A673 (cell line): ENCODE data around the gene TMEM131L. TPM values are rescaled to one million over a fixed set of nuclear protein-coding genes. Genes with fewer than 3 reads are reported as not detected.

Experiments
- BruUV-seq: library from RNA; stranded (reverse); fragments of 400-500 nt; replicated peaks from 2 replicates; lab custom pipeline; 2021; lab: Mats Ljungman, UMichigan
- CTCF ChIA-PET: fragments of 300-600 bp; sonication (Branson Sonifier 250); formaldehyde crosslinking; loops from one replicate; lab custom pipeline; 2022; ENCODE audit warnings: antibody characterized with exemption; lab: Charles Lee
- POLR2A ChIA-PET: fragments of 300-600 bp; sonication (Branson Sonifier 250); formaldehyde crosslinking; loops from one replicate; lab custom pipeline; 2022; ENCODE audit warnings: antibody characterized with exemption; ENCODE audit not compliant: low non-redundant PET; lab: Charles Lee
- DNase-seq: peaks from one replicate; pipeline ENCODE4 v3.0.0-alpha.2; 2015; ENCODE audit warnings: low spot score
- H3K27ac ChIP-seq: fragments of 200-600 bp; sonication (generic); 2 replicates; pipeline ENCODE4 v1.5.1; 2016; ENCODE audit warnings: mixed run types, low read depth, mild to moderate bottlenecking, mixed read lengths, antibody characterized with exemption, low read length; ENCODE audit not compliant: poor library complexity, severe bottlenecking
- H3K27me3 ChIP-seq: fragments of 200-600 bp; sonication (generic); replicated peaks from 2 replicates; pipeline ENCODE4 v1.6.1; 2017; ENCODE audit warnings: mixed run types, low read depth, mild to moderate bottlenecking, mixed read lengths, antibody characterized with exemption, low read length; ENCODE audit not compliant: insufficient read depth, poor library complexity
- H3K36me3 ChIP-seq: fragments of 200-600 bp; sonication (generic); 2 replicates; pipeline ENCODE4 v1.6.1; 2016; ENCODE audit warnings: mixed run types, mild to moderate bottlenecking, mixed read lengths, antibody characterized with exemption, low read length; ENCODE audit not compliant: insufficient read depth, poor library complexity, severe bottlenecking
- H3K4me1 ChIP-seq: fragments of 200-600 bp; sonication (generic); 2 replicates; pipeline ENCODE4 v1.6.1; 2017; ENCODE audit warnings: mixed run types, mild to moderate bottlenecking, mixed read lengths, antibody characterized with exemption, low read length; ENCODE audit not compliant: insufficient read depth, poor library complexity, severe bottlenecking
- H3K4me3 ChIP-seq: fragments of 200-600 bp; sonication (generic); 2 replicates; pipeline ENCODE4 v1.5.1; 2016; ENCODE audit warnings: low read depth, mixed run types, mild to moderate bottlenecking, mixed read lengths, low read length; ENCODE audit not compliant: poor library complexity, severe bottlenecking
- H3K9me3 ChIP-seq: fragments of 200-600 bp; sonication (generic); 2 replicates; pipeline ENCODE4 v1.6.1; 2016; ENCODE audit warnings: mixed run types, low read depth, mild to moderate bottlenecking, mixed read lengths, antibody characterized with exemption, low read length; ENCODE audit not compliant: poor library complexity, severe bottlenecking
- EZH2 ChIP-seq: fragments of 200-600 bp; sonication (generic); IDR thresholded peaks from 2 replicates; pipeline ENCODE4 v1.6.1; 2017; ENCODE audit warnings: borderline replicate concordance, low read depth, mild to moderate bottlenecking, mixed read lengths, antibody characterized with exemption, low read length; ENCODE audit not compliant: poor library complexity, severe bottlenecking
- intact Hi-C: fragments of 100-400 bp; cut with micrococcal nuclease; formaldehyde crosslinking; loops from one replicate; pipeline ENCODE4 v1.10.0; 2022; ENCODE audit not compliant: unreplicated experiment
- total RNA-seq: library from RNA; stranded (reverse); gene quantifications from 2 replicates; pipeline ENCODE4 v1.2.3, GENCODE V29; 2021
- TF ChIP-seq, protein P1 (sequence below): fragments of 300-800, 200-600 bp; sonication (generic); conservative IDR thresholded peaks from 2 replicates; pipeline ENCODE4 v1.5.1; 2017; ENCODE audit warnings: low read depth, mild to moderate bottlenecking, antibody characterized with exemption, low read length, moderate library complexity, mixed read lengths

Gene TMEM131L
- total RNA-seq, 1 experiment from 2014 or later = 18.4 TPM

- TF ChIP-seq EZH2 = no peak
- TF ChIP-seq, protein P1, sequence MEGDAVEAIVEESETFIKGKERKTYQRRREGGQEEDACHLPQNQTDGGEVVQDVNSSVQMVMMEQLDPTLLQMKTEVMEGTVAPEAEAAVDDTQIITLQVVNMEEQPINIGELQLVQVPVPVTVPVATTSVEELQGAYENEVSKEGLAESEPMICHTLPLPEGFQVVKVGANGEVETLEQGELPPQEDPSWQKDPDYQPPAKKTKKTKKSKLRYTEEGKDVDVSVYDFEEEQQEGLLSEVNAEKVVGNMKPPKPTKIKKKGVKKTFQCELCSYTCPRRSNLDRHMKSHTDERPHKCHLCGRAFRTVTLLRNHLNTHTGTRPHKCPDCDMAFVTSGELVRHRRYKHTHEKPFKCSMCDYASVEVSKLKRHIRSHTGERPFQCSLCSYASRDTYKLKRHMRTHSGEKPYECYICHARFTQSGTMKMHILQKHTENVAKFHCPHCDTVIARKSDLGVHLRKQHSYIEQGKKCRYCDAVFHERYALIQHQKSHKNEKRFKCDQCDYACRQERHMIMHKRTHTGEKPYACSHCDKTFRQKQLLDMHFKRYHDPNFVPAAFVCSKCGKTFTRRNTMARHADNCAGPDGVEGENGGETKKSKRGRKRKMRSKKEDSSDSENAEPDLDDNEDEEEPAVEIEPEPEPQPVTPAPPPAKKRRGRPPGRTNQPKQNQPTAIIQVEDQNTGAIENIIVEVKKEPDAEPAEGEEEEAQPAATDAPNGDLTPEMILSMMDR = peak; percentile 47; the same call in 1 of the 2 replicates
- BruUV-seq = no TSS peak
- POLR2A ChIA-PET = no interaction called here
- Histone ChIP-seq H3K27ac (no peak overlapping the region), H3K27me3 (no peaks in the 10 kb centered on the region), H3K4me1 (peaks cover 25% of the 10 kb centered on the region), H3K4me3 (no peak overlapping the region), H3K36me3 (no peaks in the 10 kb centered on the region), H3K9me3 (no peaks in the 10 kb centered on the region)
- DNase-seq = no peak
- intact Hi-C loops = no loop called here
- CTCF ChIA-PET = no interaction called here
Measured at GRCh38 chr4:153542834-153543233, 76.7 kb downstream of the TMEM131L start.

GRCh38 chr4:153543351-153543750 is 77.2 kb downstream of the TMEM131L start:
- TF ChIP-seq EZH2 = no peak
- TF ChIP-seq, protein P1 = no peak
- no peaks in the 10 kb centered on the region for H3K9me3 ChIP-seq
- CTCF ChIA-PET = no interaction called here
- no TSS peak for BruUV-seq
- POLR2A ChIA-PET = no interaction called here
- H3K4me1 ChIP-seq = peaks cover 20% of the 10 kb centered on the region
- H3K4me3 ChIP-seq = no peak overlapping the region
- no peaks in the 10 kb centered on the region for H3K36me3 ChIP-seq
- H3K27ac ChIP-seq = no peak overlapping the region
- intact Hi-C loops = no loop called here
- H3K27me3 ChIP-seq = no peaks in the 10 kb centered on the region
- no peak for DNase-seq

DNA sequence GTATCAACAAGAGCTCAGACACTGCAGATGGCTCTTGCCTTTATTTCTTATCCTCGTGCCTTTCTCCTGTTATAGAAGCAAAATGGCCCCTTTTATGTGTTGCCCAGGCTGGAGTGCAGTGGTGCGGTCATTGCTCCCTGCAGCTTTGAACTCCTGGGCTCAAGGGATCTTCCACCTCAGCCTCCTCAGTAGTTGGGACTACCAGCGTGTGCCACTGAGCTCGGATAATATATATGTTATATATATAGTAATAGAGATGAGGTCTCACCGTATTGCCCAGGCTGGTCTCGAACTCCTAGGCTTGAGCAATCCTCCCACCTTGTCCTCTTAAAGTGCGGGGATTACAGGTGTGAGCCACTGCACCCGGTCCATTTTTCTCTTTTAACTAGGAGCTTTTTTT is 79.7 kb downstream of the TMEM131L start:
- intact Hi-C loops = no loop called here
- Histone ChIP-seq H3K36me3 (no peaks in the 10 kb centered on the region), H3K27ac (no peak overlapping the region), H3K27me3 (no peaks in the 10 kb centered on the region), H3K4me1 (peaks cover 9% of the 10 kb centered on the region), H3K4me3 (no peak overlapping the region), H3K9me3 (no peaks in the 10 kb centered on the region)
- no TSS peak for BruUV-seq
- ChIA-PET CTCF (no interaction called here), POLR2A (no interaction called here)
- no peak for DNase-seq
- TF ChIP-seq, protein P1 = no peak
- no peak for TF ChIP-seq EZH2
